ENCODE results near the gene MMAB. TPM values are rescaled to one million over a fixed set of nuclear protein-coding genes. Genes with fewer than 3 reads are reported as not detected.

The MMAB gene
- total and polyA plus RNA-seq, 2 of the 13 experiments (the other 11 are each of a cell fraction or from before 2014, with no cell fraction given), result 26.1 to 77.3 TPM

- TF ChIP-seq ZNF441 (CRISPR knock-in tag; IDR thresholded peaks at IDR 0.05; ENCODE audit: borderline replicate concordance) (no peak), ZNF687 (CRISPR knock-in tag; IDR thresholded peaks at IDR 0.05) (0 out of 2 replicates have a peak, but pooled peaks have one; percentile 14), SRSF9 (IDR thresholded peaks at IDR 0.05; ENCODE audit: borderline replicate concordance, insufficient read depth, low read depth, low read length, poor library complexity, severe bottlenecking) (no peak), ARID5B (CRISPR knock-in tag; IDR thresholded peaks at IDR 0.05) (no peak), ZNF326 (CRISPR knock-in tag; IDR thresholded peaks at IDR 0.05; ENCODE audit: borderline replicate concordance) (no peak), ZNF430 (CRISPR knock-in tag; IDR thresholded peaks at IDR 0.05) (0 out of 2 replicates have a peak, but pooled peaks have one; percentile 16), ZNF652 (CRISPR knock-in tag; IDR thresholded peaks at IDR 0.05; ENCODE audit: borderline replicate concordance, low read depth) (no peak), ARID2 (CRISPR knock-in tag; IDR thresholded peaks at IDR 0.05; ENCODE audit: borderline replicate concordance) (no peak), GMEB1 (CRISPR knock-in tag; IDR thresholded peaks at IDR 0.05; ENCODE audit: borderline replicate concordance) (no peak), CEBPZ (IDR thresholded peaks at IDR 0.05; ENCODE audit: low read length) (no peak), ZNF501 (CRISPR knock-in tag; IDR thresholded peaks at IDR 0.05) (0 out of 2 replicates have a peak, but pooled peaks have one; percentile 16), PAWR (CRISPR knock-in tag; IDR thresholded peaks at IDR 0.05; ENCODE audit: borderline replicate concordance) (no peak), KDM3A (CRISPR knock-in tag; IDR thresholded peaks at IDR 0.05; ENCODE audit: low read depth) (no peak), RCOR2 (CRISPR knock-in tag; IDR thresholded peaks at IDR 0.05) (no peak), ATF7 (IDR thresholded peaks at IDR 0.05) (no peak), ATF7 (CRISPR knock-in tag; IDR thresholded peaks at IDR 0.05) (no peak)
Measured at GRCh38 chr12:109553906-109554500, 19.3 kb downstream of the MMAB start (continued).

Measured in HepG2 (cell line).